Measurements from ENCODE around the gene HDDC2.
A peak's percentile ranks its signal among the peaks of the same experiment; 100 is the strongest.

The HDDC2 gene

GRCh38 chr6:125301435-125302391 is at the start of gene HDDC2:
Gene HDDC2, minus strand, starts transcription at chr6:125301967. Its CDS starts 35 bp downstream, at chr6:125301932.
- peak; percentile 22 for DNase-seq

DNA sequence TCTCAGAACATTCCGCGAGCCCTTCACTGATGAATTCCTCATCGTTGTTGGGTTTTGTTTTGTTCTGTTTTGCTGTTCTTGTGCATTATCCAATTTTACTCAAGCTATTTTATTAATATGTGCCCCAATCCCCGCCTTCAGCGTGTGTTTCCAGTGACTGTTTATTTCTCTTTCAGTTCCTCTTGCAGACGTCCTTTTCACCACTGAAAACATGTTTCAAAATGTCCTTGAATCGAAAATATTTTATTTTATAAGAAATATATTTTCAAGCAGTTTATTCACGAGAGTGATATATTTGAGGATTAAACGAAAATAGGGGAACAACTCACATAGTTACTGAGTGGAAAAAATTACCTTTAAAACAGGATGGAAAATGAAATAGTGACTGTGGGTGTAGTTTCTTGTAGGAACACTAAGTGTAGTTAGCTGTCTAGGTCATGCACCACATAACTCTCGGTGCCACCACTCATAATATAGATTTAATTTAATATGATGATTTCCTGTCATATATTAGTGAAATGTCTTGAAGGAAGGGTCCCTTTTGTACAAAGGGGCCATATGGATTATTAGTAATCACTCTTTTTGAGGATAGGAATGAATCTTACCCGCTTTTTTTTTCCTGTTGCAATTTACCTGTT is 45.3 kb upstream of the HDDC2 start:
- DNase-seq = no peak

GRCh38 chr6:125346201-125346925 is 44.6 kb upstream of the HDDC2 start:
- DNase-seq = no peak

- DNase-seq = no peak
Measured at GRCh38 chr6:125341460-125341859, 39.7 kb upstream of the HDDC2 start.

DNA sequence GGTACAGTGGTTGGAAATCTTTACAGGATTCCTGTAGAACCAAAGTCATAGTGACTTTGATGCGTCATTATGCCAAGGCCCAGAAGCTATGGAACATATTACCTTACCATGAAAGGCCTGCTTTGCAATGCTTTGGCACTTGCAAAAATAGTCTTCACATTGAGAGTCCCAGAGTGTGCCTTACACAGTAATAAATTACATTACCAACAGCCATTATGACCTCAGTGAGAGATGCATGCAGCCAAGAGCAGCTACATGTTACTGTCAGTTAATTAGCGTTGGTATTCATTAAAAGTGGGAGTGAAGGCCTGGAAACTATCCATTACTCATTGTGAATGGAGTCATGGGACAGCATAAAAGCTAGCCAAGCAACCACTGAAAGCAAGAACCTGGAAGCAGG is 39.2 kb upstream of the HDDC2 start:
- no peak for DNase-seq

GRCh38 chr6:125340175-125340835 is 38.5 kb upstream of the HDDC2 start:
- no peak for DNase-seq

DNA sequence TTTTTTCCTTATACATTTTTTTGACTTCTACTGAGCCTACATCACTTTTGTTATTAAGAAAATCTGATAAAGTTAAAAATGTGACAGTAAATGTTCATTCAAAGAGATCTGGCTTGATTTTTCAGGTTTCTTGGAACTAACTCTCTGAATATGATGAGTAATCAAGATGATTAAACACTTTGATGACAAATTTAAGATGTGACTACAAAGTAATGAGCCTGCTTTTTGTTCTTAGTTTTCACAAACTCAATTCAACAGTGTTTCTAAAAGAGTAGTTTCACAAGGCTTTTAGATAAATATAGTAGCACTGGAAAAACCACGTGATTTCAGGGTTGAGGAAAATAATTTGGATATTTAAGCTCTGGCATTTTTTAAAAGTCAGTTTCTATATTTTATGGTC is 37.9 kb upstream of the HDDC2 start:
- no peak for DNase-seq

DNA sequence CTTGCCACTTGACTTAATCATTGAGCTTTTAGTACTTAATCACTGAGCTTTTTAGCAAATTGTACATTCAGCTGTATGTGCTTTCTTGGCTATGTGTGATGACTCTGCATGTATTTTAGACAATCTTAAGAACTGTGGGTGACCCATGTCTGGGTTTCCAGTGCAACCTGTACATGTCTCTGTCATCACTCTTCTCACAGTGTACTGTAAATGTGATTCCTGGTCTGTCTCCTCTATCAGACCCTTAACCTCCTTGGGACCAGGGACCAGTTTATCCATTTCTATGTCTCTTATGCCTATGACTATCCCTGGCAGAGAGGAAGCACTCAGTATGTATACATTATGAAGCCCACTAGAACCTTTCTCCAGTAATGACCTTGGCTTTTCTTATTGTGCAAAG is 36.6 kb upstream of the HDDC2 start:
- DNase-seq = no peak

DNA sequence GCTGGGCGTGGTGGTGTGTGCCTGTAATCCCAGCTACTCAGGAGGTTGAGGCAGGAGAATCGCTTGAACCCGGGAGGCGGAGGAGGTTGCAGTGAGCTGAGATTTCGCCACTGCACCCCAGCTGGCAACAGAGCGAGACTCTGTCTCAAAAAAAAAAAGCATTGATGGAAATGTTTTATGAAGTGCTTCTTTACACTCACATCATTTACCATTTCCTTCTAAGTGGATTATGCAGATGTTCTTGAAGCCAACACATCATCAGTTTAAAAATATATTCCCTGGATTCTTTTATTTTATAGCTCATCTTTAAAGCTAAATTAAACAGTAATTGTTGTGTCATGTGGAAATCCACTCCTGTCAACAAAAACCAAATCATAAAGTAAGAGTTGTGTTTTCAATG is 35.9 kb upstream of the HDDC2 start:
- no peak for DNase-seq

GRCh38 chr6:125332664-125333063 is 30.9 kb upstream of the HDDC2 start:
- DNase-seq = no peak

GRCh38 chr6:125325586-125325985 is 23.8 kb upstream of the HDDC2 start:
- no peak for DNase-seq

- DNase-seq = no peak
Measured at GRCh38 chr6:125323376-125323775, 21.6 kb upstream of the HDDC2 start.

DNA sequence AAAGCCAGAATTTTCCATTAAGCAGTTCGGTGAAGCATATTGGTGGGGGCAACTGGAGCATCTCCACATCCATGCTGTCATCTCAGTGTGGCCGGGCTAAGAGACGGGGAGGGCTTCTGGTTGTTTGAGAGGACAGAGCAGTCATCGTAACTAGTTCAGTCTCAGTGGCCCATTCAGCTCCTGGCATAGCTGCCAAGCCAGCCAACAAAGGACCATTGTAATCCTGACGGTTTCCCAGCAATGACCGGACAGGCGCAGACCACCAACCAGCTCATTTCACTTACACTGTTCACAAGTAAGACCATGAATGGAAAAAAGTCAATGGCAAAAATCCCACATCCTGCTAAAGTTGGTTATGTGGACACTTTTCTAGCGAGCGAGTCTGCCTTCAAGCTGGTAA is 14.9 kb upstream of the HDDC2 start:
- no peak for DNase-seq

DNA sequence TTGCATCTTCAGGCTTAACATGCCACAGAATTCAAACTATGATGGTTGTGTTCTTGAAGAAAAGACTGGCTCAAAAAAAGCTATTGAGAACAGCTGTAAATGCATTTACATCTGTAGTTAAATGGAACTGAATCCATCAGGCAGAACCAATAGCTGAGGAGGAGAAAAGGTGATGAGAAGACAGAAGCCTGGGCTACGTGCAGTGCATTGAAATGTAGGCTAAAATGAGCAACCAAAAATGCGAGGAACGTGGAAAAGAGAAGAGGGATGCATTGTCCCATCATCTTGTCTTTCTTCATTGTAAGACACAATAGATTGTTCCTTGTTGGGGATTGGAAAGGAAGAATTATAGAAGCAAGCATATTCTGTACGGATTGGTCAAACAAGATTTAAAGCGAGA is 13.8 kb upstream of the HDDC2 start:
- no peak for DNase-seq

DNA sequence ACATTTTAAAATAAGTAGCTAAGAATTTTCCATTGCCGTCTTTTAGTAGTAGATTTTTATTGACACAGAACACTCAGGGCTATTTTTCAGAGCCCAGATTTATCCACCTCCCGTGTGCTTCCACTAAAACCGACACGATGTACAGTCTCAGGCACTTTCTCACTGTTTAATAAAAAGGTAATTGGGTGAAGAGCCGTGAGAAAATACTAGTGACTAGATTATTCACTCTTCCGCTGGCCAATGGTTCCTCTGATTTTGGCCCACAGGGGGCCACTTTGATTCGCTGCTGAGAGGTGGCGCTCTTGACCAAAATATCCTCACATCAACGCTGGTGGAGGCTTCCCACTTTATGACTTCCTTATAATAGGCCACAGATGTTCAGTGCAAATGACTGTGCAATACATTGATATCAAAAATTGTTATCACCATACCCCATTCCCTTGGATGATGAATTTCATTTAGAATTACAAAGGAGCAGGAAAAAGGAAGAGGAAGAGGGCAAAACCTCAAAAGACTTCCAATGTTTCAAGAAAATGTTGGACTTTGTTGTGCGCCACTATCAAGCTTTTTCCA is 12.3 kb upstream of the HDDC2 start:
- DNase-seq = peak; percentile 18

- DNase-seq = no peak
Measured at GRCh38 chr6:125312950-125313349, 11.2 kb upstream of the HDDC2 start.

DNA sequence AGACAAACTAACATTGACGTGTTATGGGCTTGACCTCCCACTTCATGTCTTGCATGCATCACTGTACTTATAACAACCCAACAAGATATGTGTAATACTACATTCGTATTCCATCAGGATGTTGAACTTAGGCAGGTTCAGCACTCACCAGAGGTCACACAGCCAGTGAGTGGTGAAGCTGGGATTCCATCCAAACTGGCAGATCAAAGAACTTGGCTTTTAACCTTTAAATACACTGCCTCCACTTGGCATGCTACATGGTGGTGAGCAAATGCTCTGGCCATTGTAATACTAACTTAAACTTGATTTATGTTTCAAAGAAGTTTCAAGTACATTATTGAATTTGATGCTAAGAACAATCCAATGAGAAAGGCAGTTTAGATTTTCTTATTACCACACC is 10.7 kb upstream of the HDDC2 start:
- no peak for DNase-seq

GRCh38 chr6:125310994-125311649 is 9.4 kb upstream of the HDDC2 start:
- no peak for DNase-seq

DNA sequence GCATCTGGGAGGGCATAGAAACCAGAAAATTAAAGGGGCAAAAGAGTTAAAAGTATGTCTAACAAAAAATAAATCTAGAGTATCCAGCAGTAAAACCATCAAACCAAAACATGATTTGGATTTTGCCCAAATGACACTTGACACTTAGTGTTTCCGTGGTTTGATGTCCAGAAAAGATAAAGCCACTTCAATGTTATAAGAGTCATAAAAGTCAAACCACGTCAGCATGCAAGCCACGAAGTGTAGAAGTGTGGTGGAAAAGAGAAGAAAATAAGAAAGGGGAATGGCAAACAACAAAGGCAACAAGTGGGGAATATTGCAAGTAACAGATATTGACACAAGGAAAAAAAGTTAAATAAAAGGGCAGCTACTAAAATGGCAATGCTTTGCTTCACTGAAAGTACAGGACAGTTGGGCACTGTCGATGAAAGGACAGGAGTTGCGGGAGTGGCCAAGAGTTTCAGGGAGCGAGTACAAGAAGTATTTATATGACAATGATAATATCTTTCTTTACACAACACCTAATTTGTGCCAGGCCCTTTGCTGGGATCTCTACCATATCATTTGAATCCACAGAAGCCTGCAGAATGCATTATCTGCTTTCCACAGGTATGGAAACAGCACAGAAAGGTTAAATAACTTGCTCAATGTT is 6.3 kb upstream of the HDDC2 start:
- no peak for DNase-seq

GRCh38 chr6:125307150-125307838 is 5.5 kb upstream of the HDDC2 start:
- DNase-seq = no peak

- no peak for DNase-seq
Measured at GRCh38 chr6:125306756-125307149, 5.0 kb upstream of the HDDC2 start.

Data from activated CD4-positive, alpha-beta T cell treated with anti-CD3 and anti-CD28 coated beads, Interleukin-2, amount 50 U/mL, for 1 hour (primary cell).